ENCODE measurements around the gene PGF.

PGF gene

DNA sequence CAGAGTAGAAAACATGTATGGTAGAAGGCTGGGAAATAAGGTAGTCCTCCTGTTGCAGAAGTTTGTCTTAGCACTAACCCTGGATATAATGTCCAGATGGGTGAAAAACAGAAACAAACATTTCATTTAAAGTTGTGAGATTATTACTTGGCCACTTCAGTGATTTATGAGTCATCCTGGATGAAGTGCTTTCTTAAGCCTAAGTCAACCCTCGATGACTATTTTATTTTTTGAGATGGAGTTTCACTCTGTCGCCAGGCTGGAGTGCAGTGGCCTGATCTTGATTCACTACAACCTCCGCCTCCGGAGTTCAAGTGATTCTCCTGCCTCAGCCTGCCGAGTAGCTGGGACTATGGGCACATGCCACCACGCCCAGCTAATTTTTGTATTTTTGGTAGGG is 63.5 kb downstream of the PGF start:
- no peak for DNase-seq

Data from DMS79 (cell line).